GM12878 (cell line): Measurements from ENCODE around the gene LGALSL. TPM values are rescaled to one million over a fixed set of nuclear protein-coding genes. Genes with fewer than 3 reads are reported as not detected.

Source experiments
- ATAC-seq: fragments of 200-7000 bp; cut with Tn5 transposase; 3 replicates; pipeline ENCODE4 v1.9.1; 2020; ENCODE audit warnings: mild to moderate bottlenecking, moderate library complexity
- BruUV-seq: library from RNA; stranded (reverse); fragments of 400-500 nt; replicated peaks from 2 replicates; lab custom pipeline; 2021; lab: Mats Ljungman, UMichigan
- CTCF ChIA-PET: fragments of 300-600 bp; sonication (Branson Sonifier 250); formaldehyde crosslinking; extraction: SDS; loops from one replicate; lab custom pipeline; 2021; ENCODE audit warnings: inconsistent platforms; lab: Yijun Ruan, JAX
- POLR2A ChIA-PET: fragments of 350-600 bp; formaldehyde crosslinking; extraction: SDS; loops from one replicate; lab custom pipeline; 2021; ENCODE audit warnings: inconsistent platforms; lab: Charles Lee
- RAD21 ChIA-PET: fragments of 300-600 bp; sonication (Branson Sonifier 250); formaldehyde crosslinking; loops from one replicate; lab custom pipeline; 2023; ENCODE audit warnings: antibody characterized with exemption; ENCODE audit not compliant: unreplicated experiment; lab: Charles Lee
- SMC1A ChIA-PET: fragments of 300-600 bp; sonication (Branson Sonifier 250); formaldehyde crosslinking; loops from one replicate; lab custom pipeline; 2023; ENCODE audit not compliant: unreplicated experiment, uncharacterized antibody; lab: Charles Lee
- DNase-seq: peaks from one replicate; pipeline ENCODE4 v3.0.0-alpha.2; 2011; ENCODE audit warnings: low read depth, low spot score
- FAIRE-seq: peaks from 3 replicates; lab custom pipeline; 2011; peaks lifted over from hg19 to GRCh38; lab: Jason Lieb, UNC
- H2AFZ ChIP-seq: 2 replicates; pipeline ENCODE4 v1.6.0; 2011; ENCODE audit warnings: low read depth, low read length, control low read depth; ENCODE audit not compliant: control insufficient read depth
- H3K27ac ChIP-seq: 2 replicates; pipeline ENCODE4 v1.5.1; 2011; ENCODE audit warnings: control low read depth; ENCODE audit not compliant: control insufficient read depth, insufficient read depth
- H3K27me3 ChIP-seq, 2 experiments: replicated peaks in 1 of 2; 2 replicates each; pipeline versions ENCODE4 v1.6.0 to v1.6.1; 2011; ENCODE audit warnings: low read length in 1 of 2; ENCODE audit not compliant: control insufficient read depth in 2 of 2, insufficient read depth in 2 of 2
- H3K36me3 ChIP-seq, 2 experiments: 2 replicates each; pipeline ENCODE4 v1.5.1; 2011; ENCODE audit warnings: low read length in 1 of 2; ENCODE audit not compliant: control insufficient read depth in 2 of 2, insufficient read depth in 2 of 2
- H3K4me1 ChIP-seq: 2 replicates; pipeline ENCODE4 v1.6.1; 2011; ENCODE audit warnings: mild to moderate bottlenecking, low read length, moderate library complexity, mixed read lengths; ENCODE audit not compliant: control insufficient read depth, insufficient read depth
- H3K4me2 ChIP-seq: 2 replicates; pipeline ENCODE4 v1.6.0; 2011; ENCODE audit warnings: control low read depth; ENCODE audit not compliant: control insufficient read depth, insufficient read depth
- H3K4me3 ChIP-seq: fragments of 200-600 bp; sonication (generic); 2 replicates; pipeline ENCODE4 v1.5.1; 2016
- H3K79me2 ChIP-seq: 2 replicates; pipeline ENCODE4 v1.6.0; 2011; ENCODE audit warnings: low read length; ENCODE audit not compliant: control insufficient read depth, insufficient read depth
- H3K9ac ChIP-seq: 2 replicates; pipeline ENCODE4 v1.8.0; 2011; ENCODE audit warnings: low read length, control low read depth, mixed read lengths; ENCODE audit not compliant: control insufficient read depth, insufficient read depth
- H3K9me3 ChIP-seq: replicated peaks from 3 replicates; pipeline ENCODE4 v1.5.1; 2011; ENCODE audit warnings: mild to moderate bottlenecking, low read length; ENCODE audit not compliant: control insufficient read depth, insufficient read depth
- H4K20me1 ChIP-seq: 2 replicates; pipeline ENCODE4 v1.6.0; 2011; ENCODE audit not compliant: control insufficient read depth, insufficient read depth
- BCL11A ChIP-seq: IDR thresholded peaks from 2 replicates; pipeline ENCODE4 v1.6.1; 2011; ENCODE audit warnings: low read depth, low read length
- BHLHE40 ChIP-seq, 2 experiments: fragments of 450-650 bp in 1 of 2; IDR thresholded peaks; 2 replicates each; pipeline ENCODE4 v1.6.1; 2011 to 2017; ENCODE audit warnings: low read depth in 2 of 2, borderline replicate concordance in 1 of 2, improper control_type of control experiment in 1 of 2, low read length in 1 of 2, mild to moderate bottlenecking in 1 of 2
- EED ChIP-seq: sonication (generic); IDR thresholded peaks from 2 replicates; pipeline ENCODE4 v1.6.1; 2016; ENCODE audit warnings: antibody characterized with exemption, low read depth
- FOXM1 ChIP-seq: IDR thresholded peaks from 2 replicates; pipeline ENCODE4 v1.6.1; 2012; ENCODE audit warnings: low read depth, mild to moderate bottlenecking, inconsistent platforms, low read length, moderate library complexity
- GATAD2B ChIP-seq: fragments of 450-650 bp; conservative IDR thresholded peaks from 2 replicates; pipeline ENCODE4 v1.6.1; 2017; ENCODE audit warnings: low read depth, mild to moderate bottlenecking, moderate library complexity
- HDAC2 ChIP-seq: fragments of 200-600 bp; sonication (generic); IDR thresholded peaks from 2 replicates; pipeline ENCODE4 v1.6.1; 2017
- RFX5 ChIP-seq: IDR thresholded peaks from 2 replicates; pipeline ENCODE4 v1.6.1; 2011; ENCODE audit warnings: low read depth, low read length, improper control_type of control experiment
- SKIL ChIP-seq: fragments of 450-650 bp; IDR thresholded peaks from 2 replicates; pipeline ENCODE4 v1.6.1; 2017; ENCODE audit warnings: mild to moderate bottlenecking, low read depth, inconsistent platforms; ENCODE audit not compliant: poor library complexity, severe bottlenecking
- SREBF1 ChIP-seq: IDR thresholded peaks from 2 replicates; pipeline ENCODE4 v1.6.1; 2012; ENCODE audit warnings: mild to moderate bottlenecking, low read length
- SUZ12 ChIP-seq: fragments of 200-600 bp; sonication (generic); IDR thresholded peaks from one replicate; pipeline ENCODE4 v1.6.1; 2018; ENCODE audit warnings: antibody characterized with exemption, mild to moderate bottlenecking; ENCODE audit not compliant: unreplicated experiment
- ZBTB40 ChIP-seq: fragments of 450-650 bp; IDR thresholded peaks from 2 replicates; pipeline ENCODE4 v1.6.1; 2016; ENCODE audit warnings: mild to moderate bottlenecking, moderate library complexity, borderline replicate concordance
- WGBS: methylation state at CpG from one replicate; pipeline ENCODE4 v1.1.6; 2016; ENCODE audit warnings: low lambda C conversion rate; ENCODE audit not compliant: insufficient replicate concordance, insufficient coverage; ENCODE audit errors: missing lambda C conversion rate; 5-methylcytosine and 5-hydroxymethylcytosine counted together
- in situ Hi-C: fragments of 300-500 bp; cut with MboI; formaldehyde crosslinking; loops from 9 replicates; pipeline ENCODE4 v1.14.3; 2018; ENCODE audit warnings: mixed read lengths
- intact Hi-C: fragments of 100-400 bp; cut with micrococcal nuclease; formaldehyde crosslinking; loops from one replicate; pipeline ENCODE4 v1.14.2; 2022; ENCODE audit not compliant: unreplicated experiment
- polyA plus RNA-seq, 11 experiments: library from polyadenylated mRNA; depleted of rRNA in 4 of 11; unstranded in 6 of 11; stranded (reverse) in 5 of 11; fragments of >200 nt; fragmentation: Nextera tagmentation in 4 of 11; fragmentation: Illumina TruSeq in 1 of 11; extraction: Ambion mirVana in 4 of 11; extraction: Trizol in 1 of 11; gene quantifications; 1 replicate in 1 of 11; 2 replicates in 10 of 11; pipeline versions ENCODE4 v1.2.1 to v1.2.3, GENCODE V29; 2011 to 2016; ENCODE audit warnings: inconsistent platforms in 2 of 11, missing spikeins in 2 of 11, low read depth in 1 of 11
- total RNA-seq, 4 experiments: library from RNA; depleted of rRNA in 3 of 4; stranded (reverse); fragments of >200 nt in 3 of 4; fragmentation: Illumina TruSeq in 1 of 4; extraction: Trizol in 1 of 4; gene quantifications; 2 replicates each; pipeline versions ENCODE4 v1.2.1 to v1.2.3, GENCODE V29; 2013 to 2021
- TF ChIP-seq, protein P1 (sequence below): fragments of 150-350 bp; IDR thresholded peaks from 2 replicates; pipeline ENCODE4 v1.6.1; 2016; ENCODE audit warnings: low read depth, low read length

LGALSL gene
- total and polyA plus RNA-seq, 10 of the 15 experiments (the other 5 are each of a cell fraction or from before 2014, with no cell fraction given): 3.3 to 9.1 (median 4.9) TPM

GRCh38 chr2:64470071-64470470 is 16.1 kb downstream of the LGALSL start:
- no peak overlapping the region for H3K27ac ChIP-seq
- ChIA-PET CTCF (interaction anchor here (1.1 to 4.8 kb wide), 5 partner anchors 10 to 420 kb away, joined by 4 to 31 read pairs (median 10); no protein-coding TSS in a partner anchor), RAD21 (interaction anchor here (1.7 kb wide), 1 partner anchor 18 kb away, joined by 5 read pairs; no protein-coding TSS in a partner anchor), POLR2A (interaction anchor here (0.7 kb wide), 1 partner anchor 443 kb away, joined by 4 read pairs; no protein-coding TSS in a partner anchor), SMC1A (interaction anchor here (1.0 to 5.8 kb wide), 7 partner anchors 8 to 421 kb away, joined by 3 to 42 read pairs (median 5); no protein-coding TSS in a partner anchor)
- no peak for FAIRE-seq
- H3K4me1 ChIP-seq: peaks cover 5% of the 10 kb centered on the region; the same call in 1 of the 2 replicates
- no peak overlapping the region for H2AFZ ChIP-seq
- intact Hi-C loops: no loop called here
- 78% methylated on average over 3 of the region's 3 CpGs for WGBS
- H3K4me2 ChIP-seq: no peak overlapping the region
- no peaks in the 10 kb centered on the region for H3K79me2 ChIP-seq
- no peaks in the 10 kb centered on the region for H4K20me1 ChIP-seq
- H3K36me3 ChIP-seq: no peaks in the 10 kb centered on the region
- H3K4me3 ChIP-seq: no peak overlapping the region
- no TSS peak for BruUV-seq
- in situ Hi-C loops: no loop called here
- H3K27me3 ChIP-seq: no peaks in the 10 kb centered on the region
- no peak for ATAC-seq
- DNase-seq: no peak
- H3K9ac ChIP-seq: no peak overlapping the region
- no peaks in the 10 kb centered on the region for H3K9me3 ChIP-seq
- no peak for TF ChIP-seq SUZ12
- TF ChIP-seq ZBTB40: no peak
- TF ChIP-seq GATAD2B: no peak
- TF ChIP-seq, protein P1, sequence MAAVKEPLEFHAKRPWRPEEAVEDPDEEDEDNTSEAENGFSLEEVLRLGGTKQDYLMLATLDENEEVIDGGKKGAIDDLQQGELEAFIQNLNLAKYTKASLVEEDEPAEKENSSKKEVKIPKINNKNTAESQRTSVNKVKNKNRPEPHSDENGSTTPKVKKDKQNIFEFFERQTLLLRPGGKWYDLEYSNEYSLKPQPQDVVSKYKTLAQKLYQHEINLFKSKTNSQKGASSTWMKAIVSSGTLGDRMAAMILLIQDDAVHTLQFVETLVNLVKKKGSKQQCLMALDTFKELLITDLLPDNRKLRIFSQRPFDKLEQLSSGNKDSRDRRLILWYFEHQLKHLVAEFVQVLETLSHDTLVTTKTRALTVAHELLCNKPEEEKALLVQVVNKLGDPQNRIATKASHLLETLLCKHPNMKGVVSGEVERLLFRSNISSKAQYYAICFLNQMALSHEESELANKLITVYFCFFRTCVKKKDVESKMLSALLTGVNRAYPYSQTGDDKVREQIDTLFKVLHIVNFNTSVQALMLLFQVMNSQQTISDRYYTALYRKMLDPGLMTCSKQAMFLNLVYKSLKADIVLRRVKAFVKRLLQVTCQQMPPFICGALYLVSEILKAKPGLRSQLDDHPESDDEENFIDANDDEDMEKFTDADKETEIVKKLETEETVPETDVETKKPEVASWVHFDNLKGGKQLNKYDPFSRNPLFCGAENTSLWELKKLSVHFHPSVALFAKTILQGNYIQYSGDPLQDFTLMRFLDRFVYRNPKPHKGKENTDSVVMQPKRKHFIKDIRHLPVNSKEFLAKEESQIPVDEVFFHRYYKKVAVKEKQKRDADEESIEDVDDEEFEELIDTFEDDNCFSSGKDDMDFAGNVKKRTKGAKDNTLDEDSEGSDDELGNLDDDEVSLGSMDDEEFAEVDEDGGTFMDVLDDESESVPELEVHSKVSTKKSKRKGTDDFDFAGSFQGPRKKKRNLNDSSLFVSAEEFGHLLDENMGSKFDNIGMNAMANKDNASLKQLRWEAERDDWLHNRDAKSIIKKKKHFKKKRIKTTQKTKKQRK: no peak
- TF ChIP-seq EED: no peak
- no peak for TF ChIP-seq BHLHE40 (IDR thresholded peaks at IDR 0.05; ENCODE audit: borderline replicate concordance in 1 of 2, low read depth in 2 of 2, low read length in 1 of 2)
- TF ChIP-seq SKIL: no peak
- no peak for TF ChIP-seq FOXM1
- no peak for TF ChIP-seq SREBF1
- TF ChIP-seq BCL11A: no peak
- no peak for TF ChIP-seq RFX5
- no peak for TF ChIP-seq HDAC2
